GM18951 (cell line): ENCODE measurements around the gene PTRH1.
A peak's percentile ranks its signal among the peaks of the same experiment; 100 is the strongest.
"Not testable (repeated sequence)": the region's sequence is repeated elsewhere in the genome, so short reads cannot be mapped to it uniquely, and the experiment has no call there.

Source experiments
- POLR2A ChIP-seq: IDR thresholded peaks from 4 replicates; pipeline ENCODE4 v1.6.1; 2011; ENCODE audit warnings: mild to moderate bottlenecking; ENCODE audit not compliant: insufficient read length, insufficient read depth; ENCODE audit errors: extremely low read depth
- in situ Hi-C: fragments of 300-500 bp; cut with MboI; formaldehyde crosslinking; loops from one replicate; pipeline ENCODE4 v1.12.0; 2022; ENCODE audit warnings: low sequenced_read_pairs, mixed read lengths, inconsistent platforms; ENCODE audit not compliant: unreplicated experiment

The PTRH1 gene, protein sequence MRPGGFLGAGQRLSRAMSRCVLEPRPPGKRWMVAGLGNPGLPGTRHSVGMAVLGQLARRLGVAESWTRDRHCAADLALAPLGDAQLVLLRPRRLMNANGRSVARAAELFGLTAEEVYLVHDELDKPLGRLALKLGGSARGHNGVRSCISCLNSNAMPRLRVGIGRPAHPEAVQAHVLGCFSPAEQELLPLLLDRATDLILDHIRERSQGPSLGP

DNA sequence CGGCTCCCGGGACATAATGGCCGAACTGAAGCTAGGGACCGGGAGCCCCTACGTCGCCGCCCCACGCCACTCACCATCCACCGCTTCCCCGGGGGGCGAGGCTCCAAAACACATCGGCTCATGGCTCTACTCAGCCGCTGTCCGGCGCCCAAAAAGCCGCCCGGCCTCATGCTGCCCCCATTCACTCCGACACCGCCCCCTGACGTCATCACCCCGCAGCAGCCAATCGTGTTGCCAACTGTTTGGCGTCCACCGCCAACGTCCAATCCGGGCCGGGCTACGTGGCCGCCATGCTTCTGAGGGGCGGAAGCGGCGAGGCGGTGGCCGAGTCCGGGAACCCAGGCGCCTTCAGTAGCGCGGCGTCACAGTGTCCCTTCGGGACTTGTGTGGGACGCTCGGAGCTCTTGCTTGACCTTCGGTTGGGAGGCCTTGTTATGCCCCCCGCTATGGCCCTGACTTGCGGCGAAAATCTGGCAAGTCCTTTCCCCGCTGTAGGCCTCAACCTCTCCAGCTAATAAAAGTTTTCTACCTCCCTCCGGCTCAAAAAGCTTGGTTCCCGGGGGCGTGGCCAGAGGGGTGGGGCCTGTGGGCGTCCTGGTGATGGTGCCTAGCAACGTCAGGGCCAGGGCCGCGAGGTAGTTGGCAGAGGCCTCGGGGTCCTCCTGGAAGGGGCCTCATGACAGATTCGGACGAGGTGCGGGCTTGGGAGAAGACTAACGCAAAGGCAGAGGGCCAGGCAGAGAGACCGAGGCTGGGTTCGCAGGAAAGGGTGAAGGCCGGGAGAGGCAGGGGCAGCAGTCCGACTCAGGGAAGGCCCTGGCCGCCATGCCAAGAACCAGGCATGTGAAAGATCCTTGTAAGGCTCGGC lies at the start of gene PTRH1, which contains the start of gene TTC16:
PTRH1 (minus strand) TSS at position 194 of the 868 bp plus-strand sequence; CDS start at position 170, 24 bp downstream.
TTC16 (plus strand) TSS at position 610 of the 868 bp plus-strand sequence; CDS start at position 677, 67 bp downstream.
- in situ Hi-C loops, result no loop called here
- TF ChIP-seq POLR2A, result peak; percentile 56

DNA sequence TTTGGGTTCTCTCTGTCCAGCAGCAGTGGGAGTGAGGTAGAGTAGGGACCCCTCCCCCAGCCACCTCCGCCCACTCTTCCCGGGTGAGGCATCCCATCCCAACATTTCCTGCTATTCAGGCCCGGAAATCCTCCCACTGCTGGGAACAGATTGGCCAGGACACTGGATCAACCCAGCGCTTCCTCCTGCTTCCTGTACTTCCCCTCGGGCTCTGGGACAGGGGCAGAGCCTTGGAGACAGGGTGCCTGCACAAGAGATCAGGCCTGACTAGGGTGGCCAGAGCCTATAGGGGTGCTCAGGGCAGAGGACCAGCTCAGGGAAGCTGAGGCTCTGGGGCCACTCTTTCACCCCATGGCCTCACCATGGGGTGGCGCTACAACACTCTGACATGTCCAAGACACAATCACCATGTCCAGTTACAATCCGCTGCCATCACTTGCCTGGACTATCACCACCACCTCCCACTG lies 48.5 kb upstream of the PTRH1 start:
- in situ Hi-C loops, result no loop called here

DNA sequence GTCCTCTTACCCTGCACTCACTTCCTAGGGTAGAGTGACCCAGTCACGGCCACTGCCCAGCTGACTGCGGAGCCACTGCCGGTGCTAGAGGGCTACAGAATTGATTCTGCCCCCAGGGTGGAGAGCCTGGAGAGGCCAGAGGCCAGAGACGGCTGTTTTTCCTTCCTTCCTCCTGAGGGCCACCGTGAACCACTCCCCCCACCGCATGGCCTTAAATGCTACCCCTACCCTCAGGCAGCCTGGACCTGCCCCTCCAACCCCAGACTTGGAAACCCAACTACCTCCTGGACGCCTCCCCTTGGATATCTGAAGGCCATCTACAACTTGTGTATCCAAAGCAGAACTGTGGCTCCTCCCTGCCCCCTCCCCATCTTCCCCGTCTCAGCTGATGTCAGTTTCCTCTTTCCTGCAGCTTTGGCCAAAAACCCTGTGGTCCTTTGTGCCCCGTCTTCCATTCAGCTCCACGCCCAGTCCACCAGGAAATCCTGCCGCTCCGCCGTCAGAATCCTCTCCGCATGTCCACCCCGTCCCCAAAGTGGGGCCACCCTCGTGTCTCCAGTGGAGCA lies 46.7 kb upstream of the PTRH1 start:
- in situ Hi-C loops, result no loop called here
- no peak for TF ChIP-seq POLR2A

More for the DNA sequence above, 48.5 kb upstream of the PTRH1 start:
- TF ChIP-seq POLR2A, result no peak

DNA sequence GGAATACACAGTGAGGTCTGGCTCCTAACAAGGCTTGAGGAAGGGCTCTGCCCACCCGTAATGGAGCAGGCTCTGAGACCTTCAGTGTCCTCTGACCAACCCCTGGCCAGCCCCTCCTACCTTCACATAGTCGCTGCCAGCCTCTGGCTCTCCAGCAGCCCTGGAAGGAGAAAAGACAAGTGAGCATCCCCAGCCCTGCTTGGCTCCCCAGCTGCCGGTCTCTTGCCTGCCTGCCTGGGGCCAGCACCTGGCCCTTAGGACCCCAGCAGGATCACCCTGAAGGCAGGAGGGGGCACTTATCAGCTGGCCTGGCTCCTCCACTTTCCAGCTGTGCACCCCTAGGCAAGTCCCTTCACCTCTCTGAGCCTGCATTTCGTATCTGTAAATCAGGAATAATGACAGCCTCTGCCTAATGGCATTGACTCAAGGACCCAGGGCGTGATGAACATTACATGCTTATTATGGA lies 46.1 kb upstream of the PTRH1 start:
- in situ Hi-C loops, result no loop called here
- no peak for TF ChIP-seq POLR2A

DNA sequence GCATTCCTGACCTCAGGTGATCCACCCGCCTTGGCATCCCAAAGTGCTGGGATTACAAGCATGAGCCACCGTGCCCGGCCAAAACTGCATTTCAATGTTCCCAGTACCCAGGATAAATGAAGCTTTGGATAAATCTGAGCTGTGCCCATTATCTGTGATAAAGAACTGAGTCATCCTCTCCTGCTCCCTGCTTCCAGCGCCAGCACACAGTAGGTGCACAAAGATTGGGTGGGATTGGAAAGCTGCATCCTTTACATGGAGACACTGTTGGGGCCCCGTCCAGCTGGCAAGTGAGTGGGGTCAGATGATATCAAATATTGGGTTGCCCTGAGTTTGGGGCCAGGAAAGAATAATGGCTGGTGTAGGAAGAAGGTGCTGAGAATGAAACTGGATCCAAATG lies 45.6 kb upstream of the PTRH1 start:
- in situ Hi-C loops, result no loop called here
- no peak for TF ChIP-seq POLR2A

DNA sequence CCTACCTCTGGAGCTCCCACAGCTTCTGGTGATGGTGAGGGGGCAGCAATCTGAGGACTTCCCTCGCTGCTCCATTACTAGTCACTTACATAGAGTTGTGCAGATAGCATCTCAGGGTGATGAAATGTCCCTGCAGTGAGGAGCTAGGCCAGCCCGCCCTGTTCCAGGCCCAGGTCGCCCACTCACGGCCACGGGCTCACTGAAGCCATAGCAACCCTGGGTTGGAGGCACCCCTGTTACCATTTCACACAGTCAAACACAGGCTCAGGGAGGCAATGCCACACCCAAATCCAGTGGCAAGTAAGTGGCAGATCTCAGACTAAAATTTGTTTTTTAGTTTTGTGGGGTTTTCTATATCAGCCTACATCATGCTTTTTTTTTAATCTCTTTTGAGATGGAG lies 43.4 kb upstream of the PTRH1 start:
- no peak for TF ChIP-seq POLR2A
- in situ Hi-C loops, result no loop called here

DNA sequence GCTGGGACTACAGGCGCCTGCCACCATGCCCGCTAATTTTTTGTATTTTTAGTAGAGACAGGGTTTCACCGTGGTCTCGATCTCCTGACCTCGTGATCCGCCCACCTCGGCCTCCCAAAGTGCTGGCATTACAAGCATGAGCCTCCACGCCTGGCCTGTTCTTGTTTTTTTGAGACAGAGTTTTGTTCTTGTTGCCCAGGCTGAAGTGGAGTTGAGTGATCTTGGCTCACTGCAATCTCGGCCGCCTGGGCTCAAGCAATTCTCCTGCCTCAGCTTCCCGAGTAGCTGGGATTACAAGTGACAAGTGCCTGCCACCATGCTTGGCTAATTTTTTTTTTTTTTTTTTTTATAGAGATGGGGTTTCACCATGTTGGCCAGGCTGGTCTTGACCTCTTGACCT lies 41.3 kb upstream of the PTRH1 start:
- in situ Hi-C loops, result not testable (repeated sequence)

DNA sequence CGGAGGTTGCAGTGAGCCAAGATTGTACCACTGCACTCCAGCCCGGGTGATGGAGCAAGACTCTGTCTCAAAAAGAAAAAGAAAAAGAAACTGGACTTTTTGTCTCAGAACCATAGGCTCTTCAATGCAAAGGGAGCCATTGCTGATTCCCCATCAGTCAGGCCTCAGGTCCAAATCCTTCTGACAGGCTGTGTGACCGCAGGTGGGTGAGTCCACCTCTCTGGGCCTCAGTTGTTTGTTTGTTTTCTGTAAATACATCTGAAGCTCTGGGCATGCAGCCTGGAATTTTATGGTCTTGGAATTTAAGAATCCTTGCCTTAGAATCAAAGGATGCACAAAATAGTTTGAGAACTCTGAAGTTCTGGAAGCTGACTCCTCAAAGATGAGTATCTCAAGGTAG lies 40.8 kb upstream of the PTRH1 start:
- TF ChIP-seq POLR2A, result no peak
- in situ Hi-C loops, result no loop called here

DNA sequence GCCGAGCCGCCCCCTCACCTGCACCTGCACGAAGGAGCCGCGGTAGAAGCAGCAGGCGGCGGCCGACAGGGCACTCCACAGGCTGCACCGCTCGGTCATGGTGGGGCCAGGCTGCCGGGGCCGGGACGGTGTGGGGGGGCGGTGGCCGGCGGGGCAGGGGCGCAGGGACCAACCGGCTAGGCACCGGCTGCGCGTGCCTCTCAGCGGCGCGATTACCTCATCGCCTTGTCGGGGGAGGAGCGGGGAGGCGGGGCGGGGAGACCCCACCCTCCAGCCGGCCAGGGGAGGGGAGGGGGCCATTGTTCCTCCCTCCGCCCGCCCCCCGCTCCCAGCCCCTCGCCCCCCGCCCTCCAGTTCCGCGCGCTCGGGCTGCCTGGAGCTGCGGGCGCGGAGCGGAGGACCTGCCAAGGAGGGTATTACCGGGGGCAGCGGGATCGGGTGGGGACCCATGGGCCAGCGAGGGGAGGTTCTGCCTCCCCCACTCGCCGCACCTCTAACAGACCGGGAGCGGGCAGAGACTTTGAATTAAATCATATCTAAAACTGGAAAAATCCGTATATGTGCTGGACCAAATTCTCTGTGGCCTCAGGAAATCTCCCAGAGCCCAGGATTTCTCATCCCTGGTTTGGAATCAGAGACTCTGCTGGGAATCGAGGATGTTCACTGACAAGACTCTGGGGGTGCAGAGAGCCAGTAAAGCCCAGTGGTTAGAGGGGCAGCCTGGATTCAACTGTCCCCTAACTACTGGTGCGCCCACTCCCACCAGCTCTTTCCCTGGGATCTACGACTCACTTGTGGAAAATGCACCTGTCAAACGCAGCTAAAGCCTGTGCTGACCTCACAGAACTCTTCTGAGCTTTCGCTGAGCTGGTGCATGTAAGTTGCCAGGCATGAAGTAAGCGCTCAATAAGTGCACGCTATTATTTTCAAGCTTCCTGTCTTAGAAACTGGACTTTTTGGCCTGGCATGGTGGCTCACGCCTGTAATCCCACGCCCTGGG lies 39.9 kb upstream of the PTRH1 start:
- in situ Hi-C loops, result no loop called here
- no peak for TF ChIP-seq POLR2A

DNA sequence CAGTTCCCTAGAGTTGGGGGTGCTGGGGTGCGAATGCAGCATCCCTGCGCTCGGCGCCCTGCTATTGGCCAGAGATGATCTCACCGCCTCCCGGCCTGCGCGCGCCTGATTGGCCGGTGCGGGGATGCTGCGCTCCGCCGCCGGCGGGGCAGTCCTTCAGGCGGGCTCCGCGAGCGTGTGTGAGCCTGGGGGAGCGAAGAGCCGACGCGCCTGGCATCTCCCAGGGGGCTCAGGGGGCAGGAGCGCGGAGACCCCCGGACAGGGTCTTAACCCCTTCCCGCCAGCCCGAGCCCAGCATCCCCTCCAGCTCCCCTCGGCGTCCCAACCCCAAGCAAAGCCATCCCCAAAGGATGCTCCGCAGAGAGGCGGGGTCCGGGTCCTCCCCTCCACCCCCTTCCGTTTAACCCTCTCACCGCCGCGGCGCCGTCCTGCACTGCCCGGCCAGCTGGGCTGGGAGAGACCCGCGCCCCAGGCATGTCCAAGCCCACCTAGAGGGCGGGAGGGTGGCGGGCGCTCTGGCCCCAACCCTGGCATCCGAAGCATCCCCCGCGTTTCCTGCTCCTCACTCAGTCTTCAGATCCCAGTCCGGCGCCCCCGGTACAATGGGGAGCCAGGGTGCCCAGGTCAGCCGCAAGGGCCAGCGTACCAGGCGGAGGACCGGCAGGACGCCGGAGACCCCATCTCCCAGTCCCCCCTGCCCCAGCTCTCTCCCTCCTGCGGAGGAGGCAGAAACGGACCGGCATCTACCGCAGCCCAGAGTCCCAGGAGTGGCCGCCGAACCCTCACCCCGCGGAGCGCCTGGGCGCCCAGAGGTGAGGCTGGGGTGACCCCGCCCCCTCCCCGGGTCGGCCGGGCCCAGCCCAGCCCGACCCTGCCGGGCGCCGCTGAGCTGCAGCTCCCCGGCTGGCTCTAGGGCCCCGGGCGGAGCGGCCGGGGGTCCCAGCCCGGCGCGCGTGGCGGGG lies 38.9 kb upstream of the PTRH1 start:
- in situ Hi-C loops, result no loop called here
- no peak for TF ChIP-seq POLR2A

DNA sequence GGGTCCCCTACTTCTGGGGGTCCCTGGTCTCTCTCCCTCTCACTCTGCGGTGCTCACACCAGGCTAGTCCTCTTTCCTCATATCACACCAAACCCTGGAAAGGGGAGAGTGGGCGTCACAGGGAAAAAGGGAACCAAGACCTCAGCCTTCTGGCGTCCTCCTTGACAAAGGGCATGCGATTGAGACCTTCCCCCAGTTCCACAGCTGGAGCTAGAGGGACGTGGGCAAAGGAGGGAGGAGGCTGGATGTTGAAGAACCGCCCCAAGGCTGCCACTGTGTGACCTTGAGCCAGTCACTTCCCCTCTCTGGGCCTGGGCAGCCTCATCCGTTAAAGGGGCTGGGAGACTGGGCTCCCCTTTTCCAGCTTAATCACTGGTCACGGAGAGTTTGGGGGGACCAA lies 38.2 kb upstream of the PTRH1 start:
- no peak for TF ChIP-seq POLR2A
- in situ Hi-C loops, result no loop called here
